ENCODE data around the gene ADPRH.

DNA sequence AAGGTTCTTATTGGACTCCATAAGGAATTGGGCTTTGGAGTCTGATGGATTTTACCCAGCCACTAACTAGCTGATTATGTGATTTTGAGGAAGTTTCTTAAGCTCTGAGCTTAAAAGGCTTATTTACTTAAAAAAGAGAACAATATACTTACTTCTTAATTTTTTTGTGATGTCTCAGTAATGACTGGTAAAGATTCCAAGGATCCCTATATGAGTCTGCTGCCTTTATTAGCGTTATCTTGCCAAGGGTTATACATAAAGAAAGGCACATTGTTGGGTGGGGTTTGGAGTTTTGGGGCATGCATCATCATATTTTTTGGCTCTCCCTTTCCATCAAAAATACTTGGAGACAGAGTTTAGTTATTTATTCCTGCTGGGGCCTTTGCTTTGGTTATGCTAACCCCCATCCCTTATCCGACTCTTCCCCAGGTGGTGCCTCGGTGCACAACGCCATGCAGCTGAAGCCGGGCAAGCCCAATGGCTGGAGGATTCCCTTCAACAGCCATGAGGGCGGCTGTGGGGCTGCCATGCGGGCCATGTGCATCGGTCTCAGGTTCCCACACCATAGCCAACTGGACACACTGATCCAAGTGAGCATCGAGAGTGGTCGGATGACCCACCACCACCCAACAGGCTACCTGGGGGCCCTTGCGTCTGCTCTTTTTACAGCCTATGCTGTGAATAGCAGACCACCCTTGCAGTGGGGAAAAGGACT lies 6.7 kb downstream of the ADPRH start:
- TF ChIP-seq, protein P1, sequence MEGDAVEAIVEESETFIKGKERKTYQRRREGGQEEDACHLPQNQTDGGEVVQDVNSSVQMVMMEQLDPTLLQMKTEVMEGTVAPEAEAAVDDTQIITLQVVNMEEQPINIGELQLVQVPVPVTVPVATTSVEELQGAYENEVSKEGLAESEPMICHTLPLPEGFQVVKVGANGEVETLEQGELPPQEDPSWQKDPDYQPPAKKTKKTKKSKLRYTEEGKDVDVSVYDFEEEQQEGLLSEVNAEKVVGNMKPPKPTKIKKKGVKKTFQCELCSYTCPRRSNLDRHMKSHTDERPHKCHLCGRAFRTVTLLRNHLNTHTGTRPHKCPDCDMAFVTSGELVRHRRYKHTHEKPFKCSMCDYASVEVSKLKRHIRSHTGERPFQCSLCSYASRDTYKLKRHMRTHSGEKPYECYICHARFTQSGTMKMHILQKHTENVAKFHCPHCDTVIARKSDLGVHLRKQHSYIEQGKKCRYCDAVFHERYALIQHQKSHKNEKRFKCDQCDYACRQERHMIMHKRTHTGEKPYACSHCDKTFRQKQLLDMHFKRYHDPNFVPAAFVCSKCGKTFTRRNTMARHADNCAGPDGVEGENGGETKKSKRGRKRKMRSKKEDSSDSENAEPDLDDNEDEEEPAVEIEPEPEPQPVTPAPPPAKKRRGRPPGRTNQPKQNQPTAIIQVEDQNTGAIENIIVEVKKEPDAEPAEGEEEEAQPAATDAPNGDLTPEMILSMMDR (IDR thresholded peaks at IDR 0.05) = no peak
- TF ChIP-seq POLR2A (IDR thresholded peaks at IDR 0.05) (no peak), POLR2AphosphoS5 (IDR thresholded peaks at IDR 0.05) (no peak), EP300 (IDR thresholded peaks at IDR 0.05) (no peak)
